Measurements from ENCODE around the gene TMED1. TPM values are rescaled to one million over a fixed set of nuclear protein-coding genes. Genes with fewer than 3 reads are reported as not detected.

Gene TMED1
- total RNA-seq, 1 experiment from 2014 or later, result 26.3 TPM

DNA sequence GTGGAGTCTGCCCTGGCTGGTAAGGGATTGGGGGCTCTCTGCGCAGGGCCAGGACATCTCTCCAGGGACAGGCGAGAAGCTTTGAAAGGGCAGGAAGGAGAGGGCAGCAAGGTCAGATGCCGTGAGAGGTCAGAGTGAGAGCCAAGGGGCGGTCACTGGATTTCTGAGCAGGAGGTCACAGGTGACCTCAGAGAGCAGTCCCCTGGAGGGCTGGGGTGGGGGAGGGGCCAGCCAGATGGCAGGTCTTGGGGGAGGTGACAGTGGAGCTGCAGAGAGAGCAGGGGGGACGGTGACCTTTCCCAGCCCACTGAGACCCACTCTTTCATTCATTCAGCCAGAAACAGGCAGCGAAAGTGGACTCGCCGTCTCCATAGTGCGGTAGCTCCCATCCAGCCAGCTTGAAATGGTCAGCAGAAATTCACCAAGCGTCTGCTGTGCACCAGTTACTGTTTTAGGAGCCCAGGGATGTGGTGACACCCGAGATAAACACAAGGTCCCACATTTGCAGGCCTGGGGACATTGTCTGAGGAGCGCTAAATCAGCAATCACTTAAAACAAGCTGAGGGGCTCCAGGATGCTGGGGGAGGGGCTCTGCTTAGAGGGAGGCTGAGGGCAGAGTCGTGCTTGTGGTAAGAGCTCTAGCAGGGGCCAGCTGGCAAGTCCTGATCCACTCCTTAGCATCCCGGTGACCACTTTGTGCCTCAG is 45.5 kb upstream of the TMED1 start:
- no peak overlapping the region for H3K27ac ChIP-seq (ENCODE audit: low read depth, low read length)
- ChIA-PET RAD21 (ENCODE audit: low non-redundant PET in 1 of 2, low total read pairs in 2 of 2, uncharacterized antibody in 2 of 2, unreplicated experiment in 2 of 2) (no interaction called here), CTCF (interaction anchor here (3.7 kb wide), 1 partner anchor 18 kb away, joined by 15 read pairs; no protein-coding TSS in a partner anchor), POLR2A (no interaction called here)
- no TSS peak for BruUV-seq (replicated peaks)
- peaks cover 97% of the 10 kb centered on the region for H3K79me2 ChIP-seq (ENCODE audit: insufficient read depth, low read length)
- no peaks in the 10 kb centered on the region for H3K9me3 ChIP-seq (ENCODE audit: control insufficient read depth in 1 of 2, insufficient read depth in 1 of 2, low read depth in 1 of 2, low read length in 2 of 2)
- no peak for ATAC-seq
- H3K4me1 ChIP-seq (ENCODE audit: control insufficient read depth in 1 of 2, insufficient read depth in 2 of 2, low read length in 2 of 2), result peaks cover 31 to 95% of the 10 kb centered on the region in 2 experiments
- H3K9me2 ChIP-seq (ENCODE audit: insufficient read depth), result no peaks in the 10 kb centered on the region
- H3K36me3 ChIP-seq (ENCODE audit: control insufficient read depth in 1 of 2, insufficient read depth in 2 of 2, low read length in 2 of 2), result no peaks in the 10 kb centered on the region
- H3K27me3 ChIP-seq (ENCODE audit: insufficient read depth, low read length), result no peaks in the 10 kb centered on the region
- H3K4me2 ChIP-seq (ENCODE audit: low read length), result no peak overlapping the region
- no peak overlapping the region for H3K4me3 ChIP-seq (replicated peaks in 1 of 2; ENCODE audit: low read depth in 1 of 2, low read length in 2 of 2)
- TF ChIP-seq ELF1 (IDR thresholded peaks at IDR 0.05; ENCODE audit: borderline replicate concordance, low read depth), result no peak
- TF ChIP-seq YY1 (IDR thresholded peaks at IDR 0.05; ENCODE audit: extremely low read depth, insufficient replicate concordance, low read depth, low read length), result no peak
- TF ChIP-seq JUND (IDR thresholded peaks at IDR 0.05), result no peak
- no peak for TF ChIP-seq POLR2A (IDR thresholded peaks at IDR 0.05; ENCODE audit: borderline replicate concordance, extremely low read depth, insufficient read depth, insufficient read length)
- TF ChIP-seq TCF7L2 (IDR thresholded peaks at IDR 0.05; ENCODE audit: borderline replicate concordance, extremely low read depth, insufficient read depth, insufficient read length), result no peak
- TF ChIP-seq SP1 (IDR thresholded peaks at IDR 0.05; ENCODE audit: low read depth), result no peak
- TF ChIP-seq SRF (IDR thresholded peaks at IDR 0.05; ENCODE audit: low read depth), result no peak
- no peak for TF ChIP-seq POLR2AphosphoS5 (IDR thresholded peaks at IDR 0.05; ENCODE audit: low read depth, low read length)
- TF ChIP-seq, protein P1, sequence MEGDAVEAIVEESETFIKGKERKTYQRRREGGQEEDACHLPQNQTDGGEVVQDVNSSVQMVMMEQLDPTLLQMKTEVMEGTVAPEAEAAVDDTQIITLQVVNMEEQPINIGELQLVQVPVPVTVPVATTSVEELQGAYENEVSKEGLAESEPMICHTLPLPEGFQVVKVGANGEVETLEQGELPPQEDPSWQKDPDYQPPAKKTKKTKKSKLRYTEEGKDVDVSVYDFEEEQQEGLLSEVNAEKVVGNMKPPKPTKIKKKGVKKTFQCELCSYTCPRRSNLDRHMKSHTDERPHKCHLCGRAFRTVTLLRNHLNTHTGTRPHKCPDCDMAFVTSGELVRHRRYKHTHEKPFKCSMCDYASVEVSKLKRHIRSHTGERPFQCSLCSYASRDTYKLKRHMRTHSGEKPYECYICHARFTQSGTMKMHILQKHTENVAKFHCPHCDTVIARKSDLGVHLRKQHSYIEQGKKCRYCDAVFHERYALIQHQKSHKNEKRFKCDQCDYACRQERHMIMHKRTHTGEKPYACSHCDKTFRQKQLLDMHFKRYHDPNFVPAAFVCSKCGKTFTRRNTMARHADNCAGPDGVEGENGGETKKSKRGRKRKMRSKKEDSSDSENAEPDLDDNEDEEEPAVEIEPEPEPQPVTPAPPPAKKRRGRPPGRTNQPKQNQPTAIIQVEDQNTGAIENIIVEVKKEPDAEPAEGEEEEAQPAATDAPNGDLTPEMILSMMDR (IDR thresholded peaks at IDR 0.05 in 2 of 3, conservative IDR thresholded peaks at IDR 0.05 in 1 of 3; ENCODE audit: borderline replicate concordance in 1 of 3, insufficient read depth in 1 of 3, low read depth in 2 of 3, low read length in 2 of 3), result no peak
- TF ChIP-seq, protein P2, sequence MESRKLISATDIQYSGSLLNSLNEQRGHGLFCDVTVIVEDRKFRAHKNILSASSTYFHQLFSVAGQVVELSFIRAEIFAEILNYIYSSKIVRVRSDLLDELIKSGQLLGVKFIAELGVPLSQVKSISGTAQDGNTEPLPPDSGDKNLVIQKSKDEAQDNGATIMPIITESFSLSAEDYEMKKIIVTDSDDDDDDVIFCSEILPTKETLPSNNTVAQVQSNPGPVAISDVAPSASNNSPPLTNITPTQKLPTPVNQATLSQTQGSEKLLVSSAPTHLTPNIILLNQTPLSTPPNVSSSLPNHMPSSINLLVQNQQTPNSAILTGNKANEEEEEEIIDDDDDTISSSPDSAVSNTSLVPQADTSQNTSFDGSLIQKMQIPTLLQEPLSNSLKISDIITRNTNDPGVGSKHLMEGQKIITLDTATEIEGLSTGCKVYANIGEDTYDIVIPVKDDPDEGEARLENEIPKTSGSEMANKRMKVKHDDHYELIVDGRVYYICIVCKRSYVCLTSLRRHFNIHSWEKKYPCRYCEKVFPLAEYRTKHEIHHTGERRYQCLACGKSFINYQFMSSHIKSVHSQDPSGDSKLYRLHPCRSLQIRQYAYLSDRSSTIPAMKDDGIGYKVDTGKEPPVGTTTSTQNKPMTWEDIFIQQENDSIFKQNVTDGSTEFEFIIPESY (IDR thresholded peaks at IDR 0.05; ENCODE audit: extremely low read depth, insufficient replicate concordance, low read length), result no peak
- no peak for TF ChIP-seq EZH2 (IDR thresholded peaks at IDR 0.05)
- TF ChIP-seq ZNF274 (IDR thresholded peaks at IDR 0.05; ENCODE audit: low read depth, low read length), result no peak
- TF ChIP-seq CEBPB (IDR thresholded peaks at IDR 0.05; ENCODE audit: low read depth), result no peak
- TF ChIP-seq, protein P3, sequence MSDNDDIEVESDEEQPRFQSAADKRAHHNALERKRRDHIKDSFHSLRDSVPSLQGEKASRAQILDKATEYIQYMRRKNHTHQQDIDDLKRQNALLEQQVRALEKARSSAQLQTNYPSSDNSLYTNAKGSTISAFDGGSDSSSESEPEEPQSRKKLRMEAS (IDR thresholded peaks at IDR 0.05), result no peak
- intact Hi-C loops (cut with micrococcal nuclease), result no loop called here
- no peak for DNase-seq (ENCODE audit: low read depth, low spot score)
- no peak overlapping the region for H3K9ac ChIP-seq (ENCODE audit: low read length)
- H4K20me1 ChIP-seq (ENCODE audit: insufficient read depth), result peaks cover 5% of the 10 kb centered on the region; the same call in 1 of the 2 replicates
- H2AFZ ChIP-seq (ENCODE audit: low read depth, low read length, poor library complexity, severe bottlenecking), result no peak overlapping the region
